Panc1 (cell line): ENCODE results near the gene WHRN.

Experiments
- CTCF ChIP-seq: fragments of 450-650 bp; IDR thresholded peaks from 2 replicates; pipeline ENCODE4 v1.5.1; 2017; ENCODE audit warnings: mild to moderate bottlenecking
- POLR2AphosphoS5 ChIP-seq: IDR thresholded peaks from 2 replicates; pipeline ENCODE4 v1.6.1; 2012; ENCODE audit warnings: mild to moderate bottlenecking, low read depth, low read length, moderate library complexity
- REST ChIP-seq, 2 experiments: IDR thresholded peaks; 2 replicates each; pipeline ENCODE4 v1.6.1; 2011 to 2012; ENCODE audit warnings: low read depth in 2 of 2, control low read depth in 1 of 2, low read length in 1 of 2, mild to moderate bottlenecking in 1 of 2, moderate library complexity in 1 of 2; ENCODE audit not compliant: insufficient read depth in 1 of 2
- SIN3A ChIP-seq: IDR thresholded peaks from 2 replicates; pipeline ENCODE4 v1.6.1; 2012; ENCODE audit warnings: low read depth, mild to moderate bottlenecking, low read length, moderate library complexity, borderline replicate concordance; ENCODE audit not compliant: insufficient read depth
- TCF7L2 ChIP-seq: IDR thresholded peaks from 2 replicates; pipeline ENCODE4 v1.6.1; 2011; ENCODE audit warnings: mild to moderate bottlenecking, low read depth, low read length, inconsistent platforms

- TF ChIP-seq CTCF (no peak), REST (IDR thresholded peaks at IDR 0.05; ENCODE audit: insufficient read depth in 1 of 2, low read depth in 2 of 2, low read length in 1 of 2) (no peak), POLR2AphosphoS5 (no peak), TCF7L2 (no peak), SIN3A (no peak)
Observed at GRCh38 chr9:114385397-114386181, 119.7 kb downstream of the WHRN start.
